Measurements from ENCODE around the gene GOSR2. TPM values are rescaled to one million over a fixed set of nuclear protein-coding genes. Genes with fewer than 3 reads are reported as not detected.
"Not testable (repeated sequence)": the region's sequence is repeated elsewhere in the genome, so short reads cannot be mapped to it uniquely, and the experiment has no call there.

The GOSR2 gene
- total RNA-seq, 4 donors from 2014 or later = 37.7 to 44.9 (median 43.8) TPM

DNA sequence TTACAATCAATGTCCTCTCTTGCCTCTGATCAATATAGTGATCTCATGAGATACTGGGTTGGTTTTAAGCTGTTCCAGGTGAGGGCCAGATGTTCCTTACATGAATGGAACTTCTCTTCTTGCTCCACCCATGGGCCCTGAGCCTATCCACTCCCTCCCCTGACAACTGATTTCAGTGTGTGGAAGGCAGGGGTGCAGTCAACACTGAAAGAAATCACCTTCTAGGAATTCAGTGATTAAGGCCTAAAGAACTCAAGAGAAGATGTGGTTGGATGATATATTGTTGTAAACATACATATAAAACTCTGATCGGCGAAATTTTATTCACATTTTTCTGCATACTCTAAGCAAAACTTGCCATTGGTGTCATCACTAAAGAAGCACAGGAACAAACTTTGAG is 6.7 kb upstream of the GOSR2 start:
- no peak for DNase-seq (ENCODE audit: extremely low spot score)
- 89% methylated on average over 2 of the region's 2 CpGs for WGBS
- no peak overlapping the region for H3K4me3 ChIP-seq
- H3K27ac ChIP-seq (replicated peaks in 1 of 4) = no peak overlapping the region
- H3K4me1 ChIP-seq = no peaks in the 10 kb centered on the region
- no peak for TF ChIP-seq EP300 (IDR thresholded peaks at IDR 0.05)
- TF ChIP-seq, protein P1, sequence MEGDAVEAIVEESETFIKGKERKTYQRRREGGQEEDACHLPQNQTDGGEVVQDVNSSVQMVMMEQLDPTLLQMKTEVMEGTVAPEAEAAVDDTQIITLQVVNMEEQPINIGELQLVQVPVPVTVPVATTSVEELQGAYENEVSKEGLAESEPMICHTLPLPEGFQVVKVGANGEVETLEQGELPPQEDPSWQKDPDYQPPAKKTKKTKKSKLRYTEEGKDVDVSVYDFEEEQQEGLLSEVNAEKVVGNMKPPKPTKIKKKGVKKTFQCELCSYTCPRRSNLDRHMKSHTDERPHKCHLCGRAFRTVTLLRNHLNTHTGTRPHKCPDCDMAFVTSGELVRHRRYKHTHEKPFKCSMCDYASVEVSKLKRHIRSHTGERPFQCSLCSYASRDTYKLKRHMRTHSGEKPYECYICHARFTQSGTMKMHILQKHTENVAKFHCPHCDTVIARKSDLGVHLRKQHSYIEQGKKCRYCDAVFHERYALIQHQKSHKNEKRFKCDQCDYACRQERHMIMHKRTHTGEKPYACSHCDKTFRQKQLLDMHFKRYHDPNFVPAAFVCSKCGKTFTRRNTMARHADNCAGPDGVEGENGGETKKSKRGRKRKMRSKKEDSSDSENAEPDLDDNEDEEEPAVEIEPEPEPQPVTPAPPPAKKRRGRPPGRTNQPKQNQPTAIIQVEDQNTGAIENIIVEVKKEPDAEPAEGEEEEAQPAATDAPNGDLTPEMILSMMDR (IDR thresholded peaks at IDR 0.05) = no peak
- no peak for TF ChIP-seq POLR2AphosphoS5 (IDR thresholded peaks at IDR 0.05)
- TF ChIP-seq POLR2A (IDR thresholded peaks at IDR 0.05; ENCODE audit: low read depth) = no peak
- H3K27me3 ChIP-seq = no peaks in the 10 kb centered on the region
- H3K9me3 ChIP-seq = no peaks in the 10 kb centered on the region
- intact Hi-C loops (cut with DNase I) = no loop called here
- no peaks in the 10 kb centered on the region for H3K36me3 ChIP-seq

DNA sequence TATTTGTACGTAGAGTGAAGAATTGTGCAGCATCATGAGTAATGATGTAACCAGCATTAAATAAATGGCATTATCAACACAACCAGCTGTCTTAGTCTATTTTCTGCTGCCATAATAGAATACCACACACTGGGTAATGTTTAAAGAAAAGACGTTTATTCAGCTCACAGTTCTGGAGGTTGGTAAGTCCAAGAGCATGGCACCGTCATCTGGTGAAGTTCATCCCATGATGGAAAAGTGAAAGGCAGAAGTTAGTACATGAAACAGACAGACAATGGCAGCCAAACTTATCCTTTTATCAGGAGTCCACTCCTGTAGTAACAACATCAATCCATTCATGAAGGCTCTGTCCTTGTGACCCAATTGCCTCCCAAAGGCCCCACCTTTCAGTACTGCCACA is 6.3 kb upstream of the GOSR2 start:
- WGBS = 88% methylated on average over 3 of the region's 3 CpGs

DNA sequence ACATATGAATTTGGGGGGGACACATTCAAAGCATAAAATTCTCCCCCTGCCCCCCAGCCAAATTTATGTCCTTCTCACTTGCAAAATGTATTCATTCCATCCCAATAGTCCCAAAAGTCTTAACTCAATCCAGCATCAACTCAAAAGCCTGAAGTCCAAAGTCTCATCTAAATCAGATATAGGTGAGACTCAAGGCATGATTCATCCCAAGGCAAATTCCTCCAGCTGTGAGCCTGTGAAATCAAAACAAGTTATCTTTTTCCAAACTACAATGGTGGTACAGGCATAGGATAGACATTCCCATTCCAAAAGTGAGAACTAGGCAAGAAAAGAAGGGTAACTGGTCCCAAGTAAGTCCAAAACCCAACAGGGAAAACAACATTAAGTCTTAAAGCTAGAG is 5.9 kb upstream of the GOSR2 start:
- H3K36me3 ChIP-seq = no peaks in the 10 kb centered on the region
- intact Hi-C loops (cut with DNase I) = no loop called here
- no peak for TF ChIP-seq POLR2A (IDR thresholded peaks at IDR 0.05; ENCODE audit: low read depth)
- TF ChIP-seq, protein P1 (IDR thresholded peaks at IDR 0.05) = no peak
- no peak for TF ChIP-seq POLR2AphosphoS5 (IDR thresholded peaks at IDR 0.05)
- TF ChIP-seq EP300 (IDR thresholded peaks at IDR 0.05) = no peak
- H3K27me3 ChIP-seq = no peaks in the 10 kb centered on the region
- no peak overlapping the region for H3K27ac ChIP-seq (replicated peaks in 1 of 4)
- DNase-seq (ENCODE audit: extremely low spot score) = no peak
- no peaks in the 10 kb centered on the region for H3K4me1 ChIP-seq
- H3K4me3 ChIP-seq = no peak overlapping the region
- H3K9me3 ChIP-seq = no peaks in the 10 kb centered on the region

More for the DNA sequence above, 6.3 kb upstream of the GOSR2 start:
- Histone ChIP-seq H3K9me3 (no peaks in the 10 kb centered on the region), H3K36me3 (no peaks in the 10 kb centered on the region), H3K27ac (replicated peaks in 1 of 4) (no peak overlapping the region), H3K27me3 (no peaks in the 10 kb centered on the region), H3K4me1 (no peaks in the 10 kb centered on the region), H3K4me3 (no peak overlapping the region)
- intact Hi-C loops (cut with DNase I) = no loop called here
- DNase-seq (ENCODE audit: extremely low spot score) = no peak
- TF ChIP-seq EP300 (IDR thresholded peaks at IDR 0.05) = no peak

DNA sequence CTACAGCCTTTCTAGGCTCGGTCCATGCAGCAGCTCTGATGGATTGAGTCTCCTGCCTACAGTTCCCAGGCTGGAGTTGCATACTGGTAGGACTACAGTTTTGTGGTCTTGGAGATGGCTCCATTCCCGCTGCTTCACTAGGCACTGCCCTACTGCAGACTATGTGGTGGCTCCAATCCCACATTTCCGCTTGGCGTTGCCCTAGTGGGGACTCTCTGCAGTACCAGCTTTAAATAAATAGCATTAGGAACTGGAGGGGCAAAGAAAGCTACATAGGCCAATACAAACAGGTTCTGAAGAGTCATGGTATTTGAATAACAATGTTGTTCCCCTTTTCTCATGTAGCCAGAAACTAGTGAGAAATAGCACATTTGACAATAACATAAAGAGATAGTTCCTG is 5.4 kb upstream of the GOSR2 start:
- WGBS = 83% methylated on average over 4 of the region's 4 CpGs
- no peak overlapping the region for H3K4me3 ChIP-seq
- no peaks in the 10 kb centered on the region for H3K9me3 ChIP-seq
- TF ChIP-seq POLR2AphosphoS5 (IDR thresholded peaks at IDR 0.05) (no peak), EP300 (IDR thresholded peaks at IDR 0.05) (no peak), POLR2A (IDR thresholded peaks at IDR 0.05; ENCODE audit: low read depth) (no peak)
- TF ChIP-seq, protein P1 (IDR thresholded peaks at IDR 0.05) = no peak
- intact Hi-C loops (cut with DNase I) = no loop called here
- no peak for DNase-seq (ENCODE audit: extremely low spot score)
- H3K4me1 ChIP-seq = no peaks in the 10 kb centered on the region
- H3K27ac ChIP-seq (replicated peaks in 1 of 4) = no peak overlapping the region
- no peaks in the 10 kb centered on the region for H3K27me3 ChIP-seq
- H3K36me3 ChIP-seq = no peaks in the 10 kb centered on the region

DNA sequence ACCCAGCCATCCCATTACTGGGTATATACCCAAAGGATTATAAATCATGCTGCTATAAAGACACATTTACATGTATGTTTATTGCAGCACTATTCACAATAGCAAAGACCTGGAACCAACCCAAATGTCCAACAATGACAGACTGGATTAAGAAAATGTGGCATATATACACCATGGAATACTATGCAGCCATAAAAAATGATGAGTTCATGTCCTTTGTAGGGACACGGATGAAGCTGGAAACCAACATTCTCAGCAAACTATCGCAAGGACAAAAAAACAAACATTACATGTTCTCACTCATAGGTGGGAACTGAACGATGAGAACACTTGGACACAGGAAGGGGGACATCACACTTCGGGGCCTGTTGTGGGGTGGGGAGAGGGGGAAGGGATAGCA is 998 bp upstream of the GOSR2 start:
- intact Hi-C loops (cut with DNase I); H3K9me3 ChIP-seq; H3K27ac ChIP-seq (replicated peaks in 1 of 4); H3K36me3 ChIP-seq; DNase-seq (ENCODE audit: extremely low spot score); H3K27me3 ChIP-seq: not testable (repeated sequence)
- Histone ChIP-seq H3K4me1 (peaks cover 23 to 36% (median 29%) of the 10 kb centered on the region in 4 donors), H3K4me3 (peak overlapping the region; percentile 71 to 94 (median 86))
- 73% methylated on average over 4 of the region's 4 CpGs for WGBS

DNA sequence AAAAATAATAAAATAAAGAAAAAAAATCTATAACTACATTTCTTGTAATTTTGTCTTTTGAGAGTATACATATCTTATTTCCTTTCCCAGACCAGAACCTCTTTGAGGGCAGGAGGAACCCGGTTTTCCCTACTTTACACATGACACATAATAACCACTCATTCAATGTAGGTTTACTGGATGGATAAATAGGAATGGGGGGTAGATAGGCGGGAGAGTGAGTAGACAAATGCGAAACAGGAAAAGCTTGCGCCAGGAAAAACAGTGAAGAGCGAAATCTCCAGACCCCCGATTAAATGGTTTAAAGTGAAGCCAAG is 515 bp upstream of the GOSR2 start:
- TF ChIP-seq POLR2AphosphoS5 (IDR thresholded peaks at IDR 0.05) (no peak), EP300 (IDR thresholded peaks at IDR 0.05) (no peak), POLR2A (IDR thresholded peaks at IDR 0.05; ENCODE audit: low read depth) (no peak)
- TF ChIP-seq, protein P1 (IDR thresholded peaks at IDR 0.05) = no peak
- no peaks in the 10 kb centered on the region for H3K27me3 ChIP-seq
- H3K4me1 ChIP-seq = peaks cover 23 to 41% (median 29%) of the 10 kb centered on the region in 4 donors
- peak overlapping the region; percentile 91 to 95 (median 92) for H3K27ac ChIP-seq (replicated peaks in 1 of 4)
- H3K9me3 ChIP-seq = no peaks in the 10 kb centered on the region
- 0% methylated on average over 6 of the region's 6 CpGs for WGBS
- no peaks in the 10 kb centered on the region for H3K36me3 ChIP-seq
- H3K4me3 ChIP-seq = peak overlapping the region; percentile 71 to 94 (median 86)
- intact Hi-C loops (cut with DNase I) = no loop called here
- no peak for DNase-seq (ENCODE audit: extremely low spot score)
